Erythroblast (primary cell): ENCODE data around the gene TBXT.

Source experiments
- GATA1 ChIP-seq: IDR thresholded peaks from 2 replicates; pipeline ENCODE4 v1.6.1; 2011; ENCODE audit warnings: low read depth, mild to moderate bottlenecking, control low read depth, low read length, moderate library complexity
- POLR2A ChIP-seq: IDR thresholded peaks from 2 replicates; pipeline ENCODE4 v1.6.1; 2011; ENCODE audit warnings: mild to moderate bottlenecking, low read length

- TF ChIP-seq POLR2A (no peak), GATA1 (no peak)
Observed at GRCh38 chr6:166172546-166172945, 4.9 kb upstream of the TBXT start.
